ENCODE measurements around the gene AMN.

AMN gene

DNA sequence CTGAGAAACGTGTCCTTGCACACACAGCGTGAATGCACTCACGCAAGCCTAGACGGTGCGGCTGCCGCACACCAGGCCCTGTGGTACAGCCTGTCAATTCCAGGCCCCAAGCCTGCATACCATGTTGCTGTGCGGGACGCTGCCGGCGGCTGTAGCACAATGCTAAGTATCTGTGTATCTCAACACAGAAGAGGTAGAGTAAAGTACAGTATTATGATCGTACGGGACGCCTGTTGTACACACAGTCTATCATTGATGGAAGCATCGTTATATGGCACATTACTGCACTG lies 45.0 kb downstream of the AMN start:
- no peak overlapping the region for H3K4me3 ChIP-seq (ENCODE audit: control insufficient read depth in 1 of 7, extremely low read depth in 1 of 7, insufficient read depth in 4 of 7, low read depth in 2 of 7, low read length in 6 of 7)
- H3K36me3 ChIP-seq (ENCODE audit: control insufficient read depth in 4 of 4, insufficient read depth in 4 of 4, low read length in 3 of 4): peaks cover 0 to 25% (median 2%) of the 10 kb centered on the region in 4 experiments
- no peaks in the 10 kb centered on the region for H3K27me3 ChIP-seq (replicated peaks in 2 of 5; ENCODE audit: control insufficient read depth in 4 of 5, insufficient read depth in 5 of 5, low read length in 4 of 5)
- WGBS (ENCODE audit: insufficient coverage): 97% methylated on average over 14 of the region's 14 CpGs
- H3K9me3 ChIP-seq (ENCODE audit: control extremely low read depth in 1 of 5, control insufficient read depth in 4 of 5, insufficient read depth in 2 of 5, low read depth in 1 of 5, low read length in 4 of 5): no peaks in the 10 kb centered on the region
- H3K27ac ChIP-seq (ENCODE audit: insufficient read depth in 1 of 2, low read depth in 1 of 2, low read length in 2 of 2, poor library complexity in 1 of 2, severe bottlenecking in 2 of 2): no peak overlapping the region
- H3K4me1 ChIP-seq (ENCODE audit: control extremely low read depth in 1 of 4, control insufficient read depth in 4 of 4, insufficient read depth in 4 of 4, low read length in 3 of 4): no peaks in the 10 kb centered on the region
- POLR2A ChIA-PET: no interaction called here
- DNase-seq: no peak
- CTCF ChIA-PET: interaction anchor here (1.6 kb wide), 1 partner anchor 32 kb away, joined by 4 read pairs; no protein-coding TSS in a partner anchor

DNA sequence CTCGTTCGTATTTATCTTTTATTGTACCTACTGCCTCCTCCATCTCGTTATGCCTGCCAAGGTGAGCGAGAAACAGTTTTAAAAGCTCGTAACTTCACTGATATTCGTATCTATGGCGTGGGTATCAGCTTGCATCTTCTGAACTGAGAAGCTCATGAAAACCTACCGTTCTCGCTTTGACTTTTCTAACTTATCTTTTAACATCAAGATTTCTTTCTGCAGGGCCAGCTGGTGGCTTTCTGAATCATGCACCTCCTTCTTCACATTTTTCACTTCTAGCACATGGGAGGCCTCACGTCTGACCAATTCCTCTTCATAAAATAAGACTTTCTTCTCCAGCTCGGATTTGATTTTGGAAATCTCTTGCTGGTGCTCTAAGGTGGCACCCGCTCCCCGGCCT lies 45.8 kb downstream of the AMN start:
- Histone ChIP-seq H3K4me3 (ENCODE audit: control insufficient read depth in 1 of 7, extremely low read depth in 1 of 7, insufficient read depth in 4 of 7, low read depth in 2 of 7, low read length in 6 of 7) (no peak overlapping the region), H3K9me3 (ENCODE audit: control extremely low read depth in 1 of 5, control insufficient read depth in 4 of 5, insufficient read depth in 2 of 5, low read depth in 1 of 5, low read length in 4 of 5) (no peaks in the 10 kb centered on the region), H3K4me1 (ENCODE audit: control extremely low read depth in 1 of 4, control insufficient read depth in 4 of 4, insufficient read depth in 4 of 4, low read length in 3 of 4) (no peaks in the 10 kb centered on the region), H3K36me3 (ENCODE audit: control insufficient read depth in 4 of 4, insufficient read depth in 4 of 4, low read length in 3 of 4) (peaks cover 0 to 28% (median 3%) of the 10 kb centered on the region in 4 experiments), H3K27ac (ENCODE audit: insufficient read depth in 1 of 2, low read depth in 1 of 2, low read length in 2 of 2, poor library complexity in 1 of 2, severe bottlenecking in 2 of 2) (no peak overlapping the region), H3K27me3 (replicated peaks in 2 of 5; ENCODE audit: control insufficient read depth in 4 of 5, insufficient read depth in 5 of 5, low read length in 4 of 5) (no peaks in the 10 kb centered on the region)
- no peak for DNase-seq
- WGBS (ENCODE audit: insufficient coverage): 100% methylated on average over 12 of the region's 13 CpGs
- ChIA-PET CTCF (interaction anchor here (1.0 to 1.6 kb wide), 2 partner anchors 33 to 100 kb away, joined by 3 to 4 read pairs; no protein-coding TSS in a partner anchor), POLR2A (interaction anchor here (0.6 kb wide), 1 partner anchor 21 kb away, joined by 3 read pairs; no protein-coding TSS in a partner anchor)

DNA sequence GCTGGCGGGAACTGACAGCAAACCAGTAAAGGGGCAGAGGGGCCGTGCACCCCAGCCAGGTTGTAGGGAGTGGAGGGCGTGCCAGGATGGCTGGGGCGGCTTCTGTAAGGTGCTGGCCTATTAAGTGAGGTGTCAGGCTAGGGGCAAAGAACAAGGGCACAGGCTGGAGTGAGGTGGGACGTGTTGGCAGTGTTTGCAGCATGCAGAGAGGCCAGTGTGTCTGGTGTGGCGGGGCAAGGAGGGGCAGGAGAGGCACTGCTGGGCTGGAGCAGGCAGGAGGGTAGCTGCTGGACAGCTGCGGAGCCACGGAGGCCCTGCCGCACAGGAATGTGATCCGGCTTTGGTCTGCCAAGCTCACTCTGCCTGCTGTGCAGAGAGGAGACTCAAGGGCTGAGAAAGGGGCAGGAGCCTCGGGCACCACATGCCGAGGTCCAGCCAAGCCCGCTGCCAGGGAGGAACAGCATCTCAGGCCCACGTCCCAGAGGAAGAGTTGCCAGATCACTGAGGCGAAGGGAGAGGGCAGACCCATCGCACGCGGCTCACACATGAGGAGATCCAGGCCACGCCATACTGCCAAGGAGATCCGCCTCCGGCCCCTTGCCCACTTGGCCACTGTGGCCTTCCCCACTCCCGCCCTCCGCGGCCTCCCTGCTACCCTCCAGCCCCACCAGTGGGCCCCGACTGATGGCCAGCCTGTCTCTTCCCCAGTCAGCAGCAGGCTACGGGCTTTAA lies 46.8 kb downstream of the AMN start:
- DNase-seq: no peak
- H3K27me3 ChIP-seq (replicated peaks in 2 of 5; ENCODE audit: control insufficient read depth in 4 of 5, insufficient read depth in 5 of 5, low read length in 4 of 5): no peaks in the 10 kb centered on the region
- H3K9me3 ChIP-seq (ENCODE audit: control extremely low read depth in 1 of 5, control insufficient read depth in 4 of 5, insufficient read depth in 2 of 5, low read depth in 1 of 5, low read length in 4 of 5): no peaks in the 10 kb centered on the region
- peaks cover 0 to 26% (median 6%) of the 10 kb centered on the region in 4 experiments for H3K36me3 ChIP-seq (ENCODE audit: control insufficient read depth in 4 of 4, insufficient read depth in 4 of 4, low read length in 3 of 4)
- ChIA-PET POLR2A (interaction anchor here (0.6 kb wide), 1 partner anchor 22 kb away, joined by 3 read pairs; no protein-coding TSS in a partner anchor), CTCF (interaction anchor here (1.0 kb wide), 1 partner anchor 99 kb away, joined by 3 read pairs; no protein-coding TSS in a partner anchor)
- no peak overlapping the region for H3K27ac ChIP-seq (ENCODE audit: insufficient read depth in 1 of 2, low read depth in 1 of 2, low read length in 2 of 2, poor library complexity in 1 of 2, severe bottlenecking in 2 of 2)
- peaks cover 0 to 6% (median under 1%) of the 10 kb centered on the region in 4 experiments for H3K4me1 ChIP-seq (ENCODE audit: control extremely low read depth in 1 of 4, control insufficient read depth in 4 of 4, insufficient read depth in 4 of 4, low read length in 3 of 4)
- H3K4me3 ChIP-seq (ENCODE audit: control insufficient read depth in 1 of 7, extremely low read depth in 1 of 7, insufficient read depth in 4 of 7, low read depth in 2 of 7, low read length in 6 of 7): no peak overlapping the region
- 96% methylated on average over 20 of the region's 26 CpGs for WGBS (ENCODE audit: insufficient coverage)

DNA sequence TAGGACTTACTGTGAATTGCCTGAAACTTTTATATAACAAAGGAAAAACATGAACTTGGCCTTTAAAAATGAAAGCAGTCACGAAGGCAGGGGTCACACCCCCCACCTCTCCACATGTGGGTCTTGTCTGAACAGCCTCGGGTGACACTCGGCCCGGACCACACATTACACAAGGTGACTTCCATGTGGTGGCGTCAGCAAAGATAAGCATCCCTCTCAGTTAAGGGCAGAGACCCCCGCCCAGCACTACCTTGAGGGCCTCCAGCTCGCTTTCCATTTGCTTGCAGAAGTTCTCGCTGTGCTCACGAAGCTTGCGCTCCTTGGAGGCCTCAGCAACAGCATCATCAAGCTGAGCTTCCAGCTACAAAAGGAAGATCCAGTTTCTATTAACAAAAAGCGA lies 47.4 kb downstream of the AMN start:
- Histone ChIP-seq H3K4me1 (ENCODE audit: control extremely low read depth in 1 of 4, control insufficient read depth in 4 of 4, insufficient read depth in 4 of 4, low read length in 3 of 4) (peaks cover 0 to 9% (median 1%) of the 10 kb centered on the region in 4 experiments), H3K4me3 (ENCODE audit: control insufficient read depth in 1 of 7, extremely low read depth in 1 of 7, insufficient read depth in 4 of 7, low read depth in 2 of 7, low read length in 6 of 7) (no peak overlapping the region), H3K9me3 (ENCODE audit: control extremely low read depth in 1 of 5, control insufficient read depth in 4 of 5, insufficient read depth in 2 of 5, low read depth in 1 of 5, low read length in 4 of 5) (no peaks in the 10 kb centered on the region), H3K27ac (ENCODE audit: insufficient read depth in 1 of 2, low read depth in 1 of 2, low read length in 2 of 2, poor library complexity in 1 of 2, severe bottlenecking in 2 of 2) (no peak overlapping the region), H3K27me3 (replicated peaks in 2 of 5; ENCODE audit: control insufficient read depth in 4 of 5, insufficient read depth in 5 of 5, low read length in 4 of 5) (no peaks in the 10 kb centered on the region), H3K36me3 (ENCODE audit: control insufficient read depth in 4 of 4, insufficient read depth in 4 of 4, low read length in 3 of 4) (peaks cover 0 to 25% (median 6%) of the 10 kb centered on the region in 4 experiments)
- CTCF ChIA-PET: interaction anchor here (0.7 kb wide), 1 partner anchor 39 kb away, joined by 3 read pairs; no protein-coding TSS in a partner anchor
- no peak for DNase-seq
- 97% methylated on average over 9 of the region's 11 CpGs for WGBS (ENCODE audit: insufficient coverage)
- POLR2A ChIA-PET: interaction anchor here (0.5 kb wide), 1 partner anchor 19 kb away, joined by 3 read pairs; no protein-coding TSS in a partner anchor

DNA sequence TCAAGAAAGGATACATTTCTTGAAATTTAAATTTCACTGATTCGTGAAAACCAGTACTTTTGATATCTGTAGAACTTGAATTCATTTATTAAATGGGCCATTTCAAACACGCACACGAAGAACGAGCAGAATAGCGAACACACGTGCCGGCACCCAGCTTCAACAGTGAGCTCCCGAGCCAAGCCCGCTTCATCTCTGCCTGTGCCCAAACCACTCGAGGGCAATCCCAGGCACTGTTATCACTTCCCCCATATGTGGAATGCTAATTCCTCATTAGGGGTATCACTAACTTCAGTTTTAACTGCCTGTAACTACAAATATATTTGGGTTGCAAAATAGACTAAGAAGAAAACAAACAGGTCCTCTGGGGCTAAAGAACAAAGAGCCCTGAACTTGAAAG lies 48.0 kb downstream of the AMN start:
- Histone ChIP-seq H3K9me3 (ENCODE audit: control extremely low read depth in 1 of 5, control insufficient read depth in 4 of 5, insufficient read depth in 2 of 5, low read depth in 1 of 5, low read length in 4 of 5) (no peaks in the 10 kb centered on the region), H3K4me1 (ENCODE audit: control extremely low read depth in 1 of 4, control insufficient read depth in 4 of 4, insufficient read depth in 4 of 4, low read length in 3 of 4) (peaks cover 0 to 9% (median 1%) of the 10 kb centered on the region in 4 experiments), H3K36me3 (ENCODE audit: control insufficient read depth in 4 of 4, insufficient read depth in 4 of 4, low read length in 3 of 4) (peaks cover 0 to 22% (median 6%) of the 10 kb centered on the region in 4 experiments), H3K27ac (ENCODE audit: insufficient read depth in 1 of 2, low read depth in 1 of 2, low read length in 2 of 2, poor library complexity in 1 of 2, severe bottlenecking in 2 of 2) (no peak overlapping the region), H3K4me3 (ENCODE audit: control insufficient read depth in 1 of 7, extremely low read depth in 1 of 7, insufficient read depth in 4 of 7, low read depth in 2 of 7, low read length in 6 of 7) (no peak overlapping the region), H3K27me3 (replicated peaks in 2 of 5; ENCODE audit: control insufficient read depth in 4 of 5, insufficient read depth in 5 of 5, low read length in 4 of 5) (no peaks in the 10 kb centered on the region)
- 100% methylated on average over 8 of the region's 10 CpGs for WGBS (ENCODE audit: insufficient coverage)
- no peak for DNase-seq
- ChIA-PET POLR2A (interaction anchor here (0.5 kb wide), 1 partner anchor 20 kb away, joined by 3 read pairs; no protein-coding TSS in a partner anchor), CTCF (interaction anchor here (0.7 kb wide), 1 partner anchor 38 kb away, joined by 3 read pairs; no protein-coding TSS in a partner anchor)

GRCh38 chr14:102971314-102971713 lies 48.9 kb downstream of the AMN start:
- peaks cover 0 to 9% (median 1%) of the 10 kb centered on the region in 4 experiments for H3K4me1 ChIP-seq (ENCODE audit: control extremely low read depth in 1 of 4, control insufficient read depth in 4 of 4, insufficient read depth in 4 of 4, low read length in 3 of 4)
- H3K9me3 ChIP-seq (ENCODE audit: control extremely low read depth in 1 of 5, control insufficient read depth in 4 of 5, insufficient read depth in 2 of 5, low read depth in 1 of 5, low read length in 4 of 5): no peaks in the 10 kb centered on the region
- H3K27ac ChIP-seq (ENCODE audit: insufficient read depth in 1 of 2, low read depth in 1 of 2, low read length in 2 of 2, poor library complexity in 1 of 2, severe bottlenecking in 2 of 2): no peak overlapping the region
- DNase-seq: no peak
- H3K4me3 ChIP-seq (ENCODE audit: control insufficient read depth in 1 of 7, extremely low read depth in 1 of 7, insufficient read depth in 4 of 7, low read depth in 2 of 7, low read length in 6 of 7): no peak overlapping the region
- H3K36me3 ChIP-seq (ENCODE audit: control insufficient read depth in 4 of 4, insufficient read depth in 4 of 4, low read length in 3 of 4): peaks cover 0 to 23% (median 6%) of the 10 kb centered on the region in 4 experiments
- H3K27me3 ChIP-seq (replicated peaks in 2 of 5; ENCODE audit: control insufficient read depth in 4 of 5, insufficient read depth in 5 of 5, low read length in 4 of 5): no peaks in the 10 kb centered on the region
- POLR2A ChIA-PET: no interaction called here
- 99% methylated on average over 9 of the region's 9 CpGs for WGBS (ENCODE audit: insufficient coverage)
- CTCF ChIA-PET: no interaction called here

All from common myeloid progenitor, CD34-positive (primary cell).